GM12801 (cell line): ENCODE measurements around the gene SLC15A5.

Experiments used
- TF ChIP-seq, protein P1 (sequence below): IDR thresholded peaks from one replicate; pipeline ENCODE4 v1.5.1; 2011; ENCODE audit warnings: control low read depth; ENCODE audit not compliant: insufficient read length; ENCODE audit errors: extremely low read depth

SLC15A5 gene

GRCh38 chr12:16291032-16291431 lies 13.5 kb upstream of the SLC15A5 start:
- TF ChIP-seq, protein P1, sequence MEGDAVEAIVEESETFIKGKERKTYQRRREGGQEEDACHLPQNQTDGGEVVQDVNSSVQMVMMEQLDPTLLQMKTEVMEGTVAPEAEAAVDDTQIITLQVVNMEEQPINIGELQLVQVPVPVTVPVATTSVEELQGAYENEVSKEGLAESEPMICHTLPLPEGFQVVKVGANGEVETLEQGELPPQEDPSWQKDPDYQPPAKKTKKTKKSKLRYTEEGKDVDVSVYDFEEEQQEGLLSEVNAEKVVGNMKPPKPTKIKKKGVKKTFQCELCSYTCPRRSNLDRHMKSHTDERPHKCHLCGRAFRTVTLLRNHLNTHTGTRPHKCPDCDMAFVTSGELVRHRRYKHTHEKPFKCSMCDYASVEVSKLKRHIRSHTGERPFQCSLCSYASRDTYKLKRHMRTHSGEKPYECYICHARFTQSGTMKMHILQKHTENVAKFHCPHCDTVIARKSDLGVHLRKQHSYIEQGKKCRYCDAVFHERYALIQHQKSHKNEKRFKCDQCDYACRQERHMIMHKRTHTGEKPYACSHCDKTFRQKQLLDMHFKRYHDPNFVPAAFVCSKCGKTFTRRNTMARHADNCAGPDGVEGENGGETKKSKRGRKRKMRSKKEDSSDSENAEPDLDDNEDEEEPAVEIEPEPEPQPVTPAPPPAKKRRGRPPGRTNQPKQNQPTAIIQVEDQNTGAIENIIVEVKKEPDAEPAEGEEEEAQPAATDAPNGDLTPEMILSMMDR: no peak

DNA sequence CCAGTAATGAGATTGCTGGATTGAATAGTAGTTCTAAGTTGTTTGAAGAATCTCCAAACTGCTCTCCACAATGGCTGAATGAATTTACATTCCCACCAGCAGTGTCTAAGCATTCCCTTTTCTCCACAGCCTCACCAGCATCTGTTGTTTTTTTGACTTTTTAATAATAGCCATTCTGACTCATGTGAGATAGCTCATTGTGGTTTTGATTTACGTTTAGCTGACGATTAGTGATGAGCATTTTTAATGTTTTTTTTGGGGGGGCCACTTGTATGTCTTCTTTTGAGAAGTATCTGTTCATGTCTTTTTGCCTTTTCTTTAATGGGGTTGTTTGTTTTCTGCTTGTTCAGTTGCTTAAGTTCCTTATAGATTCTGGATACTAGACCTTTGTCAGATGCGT lies 8.1 kb upstream of the SLC15A5 start:
- TF ChIP-seq, protein P1: no peak

- TF ChIP-seq, protein P1: no peak
These were observed 5.5 kb upstream of the SLC15A5 start for GRCh38 chr12:16282978-16283377.

DNA sequence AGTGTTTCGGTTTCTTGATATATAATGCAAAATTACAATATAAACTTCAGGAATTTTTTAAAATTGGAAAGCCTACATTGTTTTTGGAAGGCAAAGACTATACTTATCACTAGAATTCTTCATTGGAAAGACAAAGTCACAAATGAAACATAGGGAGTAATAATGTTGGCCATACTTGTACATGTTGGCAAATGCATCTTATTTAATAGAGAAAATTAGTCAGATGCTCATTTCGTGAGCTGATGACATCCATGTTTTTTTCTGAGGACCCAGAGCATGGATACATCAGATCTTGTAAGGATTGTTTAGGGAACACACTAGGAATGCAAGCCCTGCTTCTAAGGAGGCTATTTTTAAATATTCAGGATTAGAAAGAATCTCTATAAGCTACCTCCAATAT lies 4.6 kb upstream of the SLC15A5 start:
- TF ChIP-seq, protein P1: no peak

DNA sequence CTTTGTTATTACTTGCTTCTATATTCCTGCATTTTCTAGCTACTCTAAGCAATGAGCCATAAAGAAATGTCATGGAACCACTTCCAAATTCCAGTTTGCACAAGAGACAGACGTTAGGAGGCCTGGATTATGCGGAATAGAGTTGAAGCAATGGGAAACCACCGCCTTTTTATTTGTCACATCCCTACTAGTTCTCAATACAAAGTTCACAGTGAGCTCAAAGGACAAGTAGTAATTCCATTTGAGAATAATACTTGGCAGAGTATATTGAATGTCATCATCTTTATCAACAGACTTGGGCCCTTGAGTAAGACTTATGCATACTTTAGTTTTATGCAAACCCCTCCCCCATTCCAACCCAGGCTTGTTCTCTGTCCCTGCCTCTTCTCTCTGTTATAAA lies 3.7 kb upstream of the SLC15A5 start:
- TF ChIP-seq, protein P1: no peak

DNA sequence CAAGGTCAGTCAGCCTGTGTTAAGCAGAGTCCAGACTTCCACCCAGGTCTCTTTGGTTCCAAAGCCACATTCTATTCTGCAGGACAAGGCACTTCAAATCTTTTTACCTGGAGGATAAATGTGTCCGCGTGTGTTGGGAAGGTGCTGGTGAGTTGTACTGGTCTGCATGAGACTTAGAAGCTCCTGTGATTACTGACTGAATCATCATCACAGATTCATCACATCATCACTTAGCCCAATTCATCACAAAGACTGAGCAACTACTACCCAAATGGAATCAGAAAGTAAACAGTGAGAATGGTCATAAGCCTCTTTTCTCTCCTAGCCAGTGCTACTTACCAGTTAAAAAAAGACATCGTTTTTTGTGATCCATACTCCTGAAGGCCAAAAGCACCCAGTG lies 5.3 kb downstream of the SLC15A5 start:
- TF ChIP-seq, protein P1: no peak

GRCh38 chr12:16271062-16271461 lies 6.4 kb downstream of the SLC15A5 start:
- TF ChIP-seq, protein P1: no peak

- TF ChIP-seq, protein P1: no peak
These were observed 7.5 kb downstream of the SLC15A5 start for GRCh38 chr12:16269946-16270345.
